HG03095 (cell line): ENCODE data around the gene AS3MT.
"Not testable (repeated sequence)": the region's sequence is repeated elsewhere in the genome, so short reads cannot be mapped to it uniquely, and the experiment has no call there.

ENCODE experiments used
- ATAC-seq: cut with Tn5 transposase; IDR thresholded peaks from one replicate; pipeline ENCODE4 v1.9.1; 2021; ENCODE audit warnings: moderate library complexity; ENCODE audit not compliant: unreplicated experiment

The AS3MT gene

DNA sequence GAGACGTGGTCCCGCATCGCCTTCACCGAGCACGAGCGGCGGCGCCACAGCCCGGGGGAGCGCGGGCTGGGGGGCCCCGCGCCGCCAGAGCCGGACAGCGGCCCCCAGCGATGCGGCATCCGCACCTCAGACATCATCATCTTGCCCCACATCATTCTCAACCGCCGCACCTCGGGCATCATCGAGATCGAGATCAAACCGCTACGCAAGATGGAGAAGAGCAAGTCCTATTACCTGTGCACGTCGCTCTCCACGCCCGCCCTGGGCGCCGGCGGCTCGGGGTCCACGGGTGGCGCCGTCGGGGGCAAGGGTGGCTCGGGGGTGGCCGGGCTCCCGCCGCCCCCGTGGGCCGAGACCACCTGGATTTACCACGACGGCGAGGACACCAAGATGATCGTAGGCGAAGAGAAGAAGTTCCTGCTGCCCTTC lies 49.6 kb downstream of the AS3MT start:
- no peak for ATAC-seq

DNA sequence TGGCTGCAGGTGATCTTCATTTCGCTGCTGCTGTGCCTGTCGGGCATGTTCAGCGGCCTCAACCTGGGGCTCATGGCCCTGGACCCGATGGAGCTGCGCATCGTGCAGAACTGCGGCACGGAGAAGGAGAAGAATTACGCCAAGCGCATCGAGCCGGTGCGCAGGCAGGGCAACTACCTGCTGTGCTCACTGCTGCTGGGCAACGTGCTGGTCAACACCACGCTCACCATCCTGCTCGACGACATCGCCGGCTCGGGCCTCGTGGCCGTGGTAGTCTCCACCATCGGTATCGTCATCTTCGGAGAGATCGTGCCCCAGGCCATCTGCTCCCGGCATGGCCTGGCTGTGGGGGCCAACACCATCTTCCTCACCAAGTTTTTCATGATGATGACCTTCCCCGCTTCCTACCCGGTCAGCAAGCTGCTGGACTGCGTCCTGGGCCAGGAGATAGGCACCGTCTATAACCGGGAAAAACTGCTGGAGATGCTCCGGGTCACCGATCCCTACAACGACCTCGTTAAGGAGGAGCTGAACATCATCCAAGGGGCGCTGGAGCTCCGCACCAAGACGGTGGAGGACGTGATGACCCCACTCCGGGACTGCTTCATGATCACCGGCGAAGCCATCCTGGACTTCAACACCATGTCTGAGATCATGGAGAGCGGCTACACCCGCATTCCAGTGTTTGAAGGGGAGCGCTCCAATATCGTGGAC lies 50.1 kb downstream of the AS3MT start:
- no peak for ATAC-seq

DNA sequence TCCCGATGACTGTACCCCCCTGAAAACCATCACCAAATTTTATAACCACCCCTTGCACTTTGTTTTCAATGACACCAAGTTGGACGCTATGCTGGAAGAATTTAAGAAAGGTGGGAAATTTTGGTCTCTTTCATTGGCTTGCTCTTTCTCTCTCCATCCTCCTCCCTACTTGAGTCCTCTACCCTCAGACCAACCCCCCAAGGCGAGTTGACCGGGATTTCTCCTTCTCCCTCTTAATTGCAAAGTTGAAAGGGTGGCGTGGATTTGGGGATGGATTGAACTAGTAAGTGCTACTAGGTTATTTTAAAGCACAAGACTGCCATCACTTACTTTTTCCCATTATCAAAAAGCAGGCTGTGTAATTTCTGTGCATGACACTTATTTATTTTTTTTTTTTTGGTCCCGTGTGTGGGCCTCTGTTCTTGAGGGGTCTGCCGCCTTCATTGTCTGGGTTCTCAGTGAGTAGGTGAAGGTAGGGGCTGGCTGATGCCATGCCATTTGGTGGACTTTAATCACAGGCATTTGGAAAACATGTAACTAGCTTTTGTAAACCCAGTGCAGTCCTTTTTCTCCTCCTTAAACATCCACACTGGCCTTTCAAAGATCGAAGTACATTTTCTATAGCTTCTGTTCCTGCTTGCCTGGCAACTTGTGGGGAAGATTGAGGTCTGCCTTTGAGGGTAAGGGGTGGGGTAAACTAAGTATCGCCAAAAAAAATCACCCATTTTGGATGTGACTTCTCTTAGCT lies 50.9 kb downstream of the AS3MT start:
- no peak for ATAC-seq

DNA sequence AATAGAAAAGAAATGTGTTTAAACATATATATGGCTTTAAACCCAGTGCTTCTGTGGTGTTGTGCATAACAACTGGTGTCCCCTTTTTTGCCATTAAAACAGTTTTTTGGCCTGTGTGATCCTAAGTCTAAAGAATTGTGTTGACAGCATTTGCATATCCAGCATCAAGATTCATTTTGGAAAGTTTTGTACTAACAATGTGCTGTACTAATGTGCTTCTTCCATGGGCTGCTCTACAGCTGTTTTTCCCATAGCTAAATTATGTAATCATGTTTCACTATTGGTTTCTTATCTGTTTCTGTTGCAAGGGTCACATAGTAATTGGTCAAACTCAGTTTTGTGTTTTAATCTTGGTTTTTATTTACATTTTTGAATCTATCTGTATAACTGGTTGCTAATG lies 54.3 kb downstream of the AS3MT start:
- ATAC-seq = no peak

DNA sequence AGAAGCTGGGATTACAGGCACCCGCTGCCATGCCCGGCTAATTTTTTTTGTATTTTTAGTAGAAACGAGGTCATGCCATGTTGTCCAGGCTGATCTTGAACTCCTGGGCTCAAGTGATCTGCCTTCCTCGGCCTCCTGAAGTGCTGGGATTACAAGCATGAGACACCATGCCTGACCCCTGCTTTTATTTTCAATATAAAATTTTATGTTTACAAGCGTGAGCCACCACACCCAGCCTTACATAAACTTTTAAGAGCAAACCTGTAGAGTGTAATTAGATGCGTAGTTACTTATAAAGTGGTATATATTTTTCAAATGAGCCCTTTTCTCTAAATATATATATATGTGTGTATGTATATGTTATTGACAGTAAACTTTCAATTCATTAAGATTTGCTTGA lies 57.6 kb downstream of the AS3MT start:
- ATAC-seq = no peak

DNA sequence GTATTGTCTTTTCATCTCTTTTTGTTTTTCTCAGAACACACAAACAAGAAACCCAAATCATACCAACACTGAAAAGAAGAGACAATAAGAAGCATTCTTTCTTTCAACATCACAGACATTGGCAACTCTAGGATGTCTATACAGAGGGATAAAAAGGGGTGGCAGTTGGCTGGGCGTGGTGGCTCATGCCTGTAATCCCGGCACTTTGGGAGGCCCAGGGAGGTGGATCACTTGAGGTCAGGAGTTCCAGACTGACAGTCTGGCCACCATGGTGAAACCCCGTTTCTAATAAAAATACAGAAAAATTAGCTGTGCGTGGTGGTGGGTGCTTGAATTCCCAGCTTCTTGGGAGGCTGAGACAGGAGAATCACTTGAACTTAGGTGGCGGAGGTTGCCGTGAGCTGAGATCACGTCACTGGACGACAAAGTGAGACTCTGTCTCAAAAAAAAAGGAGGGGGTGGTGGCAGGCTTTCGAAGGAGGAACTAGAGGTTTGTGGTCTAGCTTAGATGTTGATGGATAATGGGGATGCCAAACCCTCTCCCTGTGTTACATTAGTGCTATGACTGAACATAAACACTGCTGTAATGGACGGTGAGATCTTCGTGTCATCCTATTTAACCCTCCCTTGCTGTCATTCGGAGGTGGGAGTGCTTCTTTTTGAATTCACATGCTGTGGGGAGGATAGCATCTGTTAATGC lies 58.2 kb downstream of the AS3MT start:
- ATAC-seq = no peak

DNA sequence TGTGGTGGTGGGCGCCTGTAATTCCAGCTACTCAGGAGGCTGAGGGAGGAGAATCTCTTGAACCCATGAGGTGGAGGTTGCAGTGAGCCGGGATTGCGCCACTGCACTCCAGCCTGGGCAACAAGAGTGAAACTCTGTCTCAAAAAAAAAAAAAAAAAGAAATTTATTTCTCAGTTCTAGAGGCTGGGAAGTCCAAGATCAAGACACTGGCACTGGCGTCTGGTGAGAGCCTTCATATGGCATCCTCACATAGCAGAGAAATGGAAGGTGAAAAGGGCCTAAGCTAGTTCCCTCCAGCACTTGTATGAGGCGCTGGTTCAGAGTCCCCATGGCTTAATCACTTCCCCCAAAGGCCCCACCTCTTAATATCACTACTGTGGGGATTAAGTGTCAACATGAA lies 59.2 kb downstream of the AS3MT start:
- ATAC-seq = not testable (repeated sequence)

DNA sequence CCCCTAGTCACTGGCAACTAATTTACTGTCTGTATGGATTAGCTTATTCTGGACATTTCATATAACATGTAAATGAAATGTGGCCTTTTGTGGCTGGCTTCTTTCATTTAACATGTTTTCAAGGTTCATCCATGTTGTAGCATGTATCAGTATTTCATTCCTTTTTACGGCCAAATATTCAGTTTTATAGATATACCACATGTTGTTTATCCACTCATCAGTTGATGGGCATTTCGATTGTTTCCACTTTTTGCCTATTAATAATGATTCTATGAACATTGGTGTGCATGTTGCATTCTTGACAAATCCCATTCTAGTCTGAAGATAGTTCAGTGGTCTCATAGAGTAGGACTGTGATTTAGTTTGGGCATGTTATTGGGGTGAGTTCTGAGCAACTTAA lies 61.5 kb downstream of the AS3MT start:
- no peak for ATAC-seq

DNA sequence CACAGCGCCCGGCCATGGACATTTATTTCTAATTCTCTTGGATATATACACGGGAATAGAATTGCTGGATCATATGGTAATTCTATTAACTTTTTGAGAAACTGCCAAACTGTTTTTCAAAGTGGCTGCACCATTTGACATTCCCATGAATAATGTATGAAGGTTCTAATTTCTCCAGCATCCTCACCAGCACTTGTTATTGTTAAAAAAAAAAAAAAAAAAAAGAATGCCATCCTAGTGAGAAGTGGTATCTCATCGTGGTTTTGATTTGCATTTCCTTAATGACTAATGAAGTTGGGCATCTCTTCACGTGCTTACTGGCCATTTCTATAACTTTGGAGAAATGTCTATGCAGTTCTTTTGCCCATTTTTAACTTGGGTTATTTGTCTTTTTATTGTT lies 62.4 kb downstream of the AS3MT start:
- no peak for ATAC-seq

DNA sequence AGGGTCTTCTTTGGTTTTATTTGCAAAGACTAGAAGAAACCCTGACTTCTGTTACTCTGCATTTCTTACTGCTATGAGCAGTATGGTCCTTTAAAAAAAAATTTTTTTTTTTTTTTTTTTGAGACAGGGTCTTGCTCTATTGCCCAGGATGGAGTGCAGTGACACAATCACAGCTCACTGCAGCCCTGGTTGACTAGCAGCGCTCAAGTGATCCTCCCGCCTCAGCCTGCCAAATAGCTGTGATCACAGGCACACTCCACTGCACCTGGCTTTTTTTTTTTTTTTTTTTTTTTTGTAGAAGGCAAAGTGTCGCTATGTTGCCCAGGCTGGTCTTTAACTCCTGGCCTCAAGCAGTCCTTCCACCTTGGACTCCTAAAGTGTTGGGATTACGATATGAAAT lies 66.2 kb downstream of the AS3MT start:
- ATAC-seq = no peak

DNA sequence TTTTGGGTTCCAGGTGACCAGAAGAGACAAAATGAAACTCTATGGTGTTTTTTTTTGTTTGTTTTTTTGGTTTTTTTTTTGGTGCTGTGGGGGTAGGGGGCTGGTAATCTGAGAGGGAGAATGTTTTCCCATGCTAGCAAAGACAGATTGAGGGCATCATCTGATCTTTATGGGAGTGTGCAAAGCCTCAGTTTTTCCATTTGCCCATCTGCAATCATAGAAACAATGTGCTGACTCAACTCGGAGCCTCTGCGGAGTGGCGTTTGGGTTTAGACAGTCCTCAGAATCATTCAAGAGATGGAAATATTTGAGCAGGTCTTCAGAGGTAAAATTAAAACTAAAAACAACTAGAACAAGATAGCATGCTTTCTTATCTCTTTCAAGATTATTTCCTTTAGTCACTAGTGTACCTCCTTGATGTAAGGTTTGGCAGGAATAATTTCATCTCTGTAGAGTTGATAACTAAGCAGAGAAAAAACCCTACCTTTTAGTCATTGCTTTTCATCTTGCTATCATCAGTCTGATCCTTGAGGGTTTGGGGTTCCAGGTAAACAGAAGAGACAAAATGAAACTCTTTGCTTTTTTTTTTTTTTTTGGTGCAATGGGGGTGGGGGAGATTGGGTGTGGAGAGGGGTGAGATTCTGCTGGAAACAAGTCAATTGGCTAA lies 66.8 kb downstream of the AS3MT start:
- ATAC-seq = no peak

DNA sequence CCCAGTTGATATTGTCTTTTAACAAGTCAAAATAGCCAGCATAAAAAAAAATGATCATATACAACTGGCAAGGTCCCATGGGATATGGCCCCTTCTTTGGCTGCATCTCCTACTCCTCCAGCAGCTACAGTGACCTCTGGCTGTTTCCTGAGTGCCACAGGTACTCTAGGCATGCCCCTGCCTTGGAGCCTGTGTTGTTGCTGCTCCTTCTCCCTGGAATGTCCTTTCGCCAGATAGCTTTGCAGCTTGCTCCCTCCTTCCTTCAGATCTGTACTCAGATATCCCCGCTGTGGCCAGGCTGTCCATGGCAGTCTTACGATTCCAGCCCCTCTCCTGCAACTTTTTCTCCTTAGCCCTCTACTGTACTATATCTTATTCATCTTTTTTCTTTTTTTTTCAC lies 72.1 kb downstream of the AS3MT start:
- no peak for ATAC-seq

DNA sequence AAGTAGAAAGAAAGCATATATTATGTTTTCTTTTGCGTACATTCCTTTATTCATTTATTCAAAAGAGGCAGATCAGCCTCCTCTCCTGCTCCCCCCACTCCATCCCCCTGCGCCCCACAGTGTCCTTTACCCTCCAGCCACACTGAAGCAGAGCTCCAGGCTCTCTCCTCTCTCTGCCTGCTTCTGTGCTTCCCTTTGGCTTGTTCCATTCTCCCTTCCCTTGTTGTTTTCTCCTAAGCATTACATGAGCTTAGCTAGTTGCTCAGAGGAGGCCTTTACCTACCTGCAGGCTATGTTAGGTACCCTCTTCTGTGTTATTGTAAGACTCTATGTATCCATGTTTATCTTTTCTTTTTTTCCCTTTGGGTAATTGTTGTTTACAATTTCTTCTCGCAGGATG lies 76.2 kb downstream of the AS3MT start:
- ATAC-seq = no peak

DNA sequence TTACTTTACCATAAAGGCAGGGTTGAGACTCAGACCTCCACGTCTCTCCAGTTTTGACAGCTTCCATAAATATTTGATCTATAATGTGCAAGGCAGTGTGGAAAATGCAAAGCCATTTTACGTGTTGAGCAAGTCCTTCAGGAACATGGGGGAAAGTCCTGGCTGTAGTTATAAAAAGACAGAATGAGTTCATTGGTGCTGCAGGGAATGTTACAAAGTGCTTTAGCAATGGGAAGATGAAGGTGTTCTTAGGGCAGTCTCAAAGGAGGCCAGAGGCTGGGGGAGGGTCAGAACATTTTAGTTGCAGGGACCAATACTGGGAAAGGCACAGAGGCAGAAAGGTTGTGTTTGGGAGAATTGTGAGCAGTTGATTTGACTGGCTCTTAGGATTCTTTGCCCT lies 76.7 kb downstream of the AS3MT start:
- no peak for ATAC-seq

DNA sequence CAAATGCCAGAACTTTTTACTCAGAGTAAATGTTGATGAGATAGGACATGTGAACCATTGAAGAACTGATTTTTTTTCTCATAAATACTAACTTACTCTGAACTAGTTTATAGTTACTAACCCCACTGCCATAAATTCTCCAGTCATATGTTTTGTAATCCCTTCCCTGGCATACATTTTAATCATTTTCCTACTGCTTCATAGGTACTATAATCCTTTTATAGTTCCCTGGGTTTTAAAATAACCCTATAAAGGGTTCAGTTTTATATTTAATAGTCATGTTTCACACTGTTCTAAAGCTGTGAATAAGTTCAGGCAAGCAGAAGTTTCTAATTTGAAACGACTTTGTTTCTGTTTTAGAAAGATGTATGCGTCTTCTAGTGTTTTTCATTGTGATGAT lies 77.7 kb downstream of the AS3MT start:
- no peak for ATAC-seq

DNA sequence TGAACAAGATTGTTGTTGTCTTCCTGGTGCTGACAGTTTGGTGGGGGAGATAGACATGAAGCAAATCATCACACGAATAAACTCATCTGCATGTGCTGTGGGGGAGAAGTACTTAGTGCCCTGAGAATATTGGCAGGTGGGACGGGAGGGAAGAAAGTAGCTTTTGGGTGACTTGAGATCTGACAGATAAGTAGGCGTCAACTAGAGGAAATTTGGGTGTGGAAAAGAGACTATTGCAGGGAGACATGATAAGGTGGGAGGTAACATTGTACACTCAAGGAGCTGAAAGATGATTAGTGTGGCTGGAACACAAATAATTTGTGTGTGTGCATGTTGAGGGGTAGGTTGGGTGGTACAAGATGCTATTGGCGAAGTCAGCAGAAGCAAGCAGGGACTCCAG lies 78.9 kb downstream of the AS3MT start:
- ATAC-seq = no peak

DNA sequence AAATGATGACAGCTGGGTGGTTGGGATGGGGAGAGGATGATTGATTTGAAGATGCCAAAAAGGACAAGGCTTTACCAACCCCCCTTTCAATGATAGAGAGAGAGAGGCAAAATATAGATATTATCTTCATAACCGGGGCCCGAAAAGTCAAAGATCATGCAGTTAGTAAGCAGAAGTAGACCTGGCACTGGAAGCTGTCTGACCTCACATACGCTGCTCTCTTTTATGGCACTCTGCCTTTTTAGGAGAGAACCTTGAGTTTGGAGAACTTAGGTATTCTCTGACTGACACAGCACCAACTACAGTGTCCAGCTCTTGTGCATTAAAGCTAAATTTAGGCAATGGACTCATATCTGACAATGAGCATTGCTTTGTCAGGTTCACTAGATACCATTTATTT lies 79.5 kb downstream of the AS3MT start:
- ATAC-seq = no peak

DNA sequence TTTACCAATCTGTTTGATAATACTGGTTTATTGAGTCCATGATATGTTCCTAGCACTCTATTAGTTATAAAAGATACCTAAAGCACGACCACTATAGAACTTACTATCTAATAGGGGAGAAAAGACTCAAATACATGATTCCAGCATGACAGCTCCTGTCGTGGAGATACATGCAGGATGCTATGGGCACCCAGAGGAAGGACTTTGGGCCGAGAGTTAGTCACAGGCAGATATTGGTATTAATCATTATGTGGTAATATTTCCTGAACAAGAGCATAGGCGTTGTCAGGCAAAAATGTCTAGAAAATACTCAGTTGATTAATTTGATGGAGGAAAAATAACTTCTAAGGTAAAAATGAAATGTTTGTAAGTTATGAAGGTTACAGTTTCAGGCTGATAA lies 80.6 kb downstream of the AS3MT start:
- ATAC-seq = no peak

DNA sequence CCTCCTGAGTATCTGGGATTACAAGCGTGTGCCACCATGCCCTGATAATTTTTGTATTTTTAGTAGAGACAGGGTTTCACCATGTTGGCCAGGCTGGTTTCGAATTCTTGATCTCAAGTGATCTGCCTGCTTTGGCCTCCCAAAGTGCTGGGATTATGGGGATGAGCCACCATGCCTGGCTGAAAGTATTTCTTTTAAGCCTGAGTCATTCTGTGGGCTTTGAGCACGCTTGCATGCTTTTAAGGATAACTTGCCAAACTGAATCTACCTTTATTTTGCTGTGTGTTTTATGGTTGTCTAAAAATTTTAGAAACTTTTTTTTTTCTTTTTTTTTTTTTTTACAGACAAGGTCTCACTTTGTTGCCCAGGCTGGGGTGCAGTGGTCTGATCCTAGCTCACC lies 82.0 kb downstream of the AS3MT start:
- no peak for ATAC-seq
